Measurements from ENCODE around the gene CPT1C. TPM values are rescaled to one million over a fixed set of nuclear protein-coding genes. Genes with fewer than 3 reads are reported as not detected.
"Not testable (repeated sequence)": the region's sequence is repeated elsewhere in the genome, so short reads cannot be mapped to it uniquely, and the experiment has no call there.

CPT1C gene
- total RNA-seq, 3 donors from 2014 or later (not counting 1 experiment from before 2014, with no cell fraction given): 0.34 to 0.78 (median 0.73) TPM

DNA sequence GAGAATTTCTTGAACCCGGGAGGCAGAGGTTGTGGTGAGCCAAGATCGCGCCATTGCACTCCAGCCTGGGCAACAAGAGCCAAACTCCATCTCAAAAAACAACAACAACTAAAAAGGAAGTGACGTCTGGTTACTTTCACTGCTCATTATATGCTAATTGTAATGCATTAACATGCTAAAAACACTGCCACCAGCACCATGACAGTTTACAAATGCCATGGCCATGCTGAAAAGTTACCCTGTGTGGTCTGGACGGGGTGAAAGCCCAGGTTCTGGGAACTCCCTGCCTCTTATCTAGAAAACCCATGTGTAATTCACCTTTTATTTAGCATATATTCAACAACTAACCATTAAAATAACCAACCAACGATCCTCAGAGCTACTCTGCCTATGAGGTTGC is 28.1 kb downstream of the CPT1C start:
- no peaks in the 10 kb centered on the region for H3K27me3 ChIP-seq (ENCODE audit: control insufficient read depth, insufficient read depth, low read length)
- no peaks in the 10 kb centered on the region for H3K36me3 Mint-ChIP-seq
- H3K27ac Mint-ChIP-seq: peak overlapping the region in 1 of 2 donors; percentile 13
- H3K27me3 Mint-ChIP-seq (ENCODE audit: low read depth in 2 of 2): no peaks in the 10 kb centered on the region
- peak overlapping the region; percentile 47 for H3K4me3 Mint-ChIP-seq
- TF ChIP-seq, protein P1, sequence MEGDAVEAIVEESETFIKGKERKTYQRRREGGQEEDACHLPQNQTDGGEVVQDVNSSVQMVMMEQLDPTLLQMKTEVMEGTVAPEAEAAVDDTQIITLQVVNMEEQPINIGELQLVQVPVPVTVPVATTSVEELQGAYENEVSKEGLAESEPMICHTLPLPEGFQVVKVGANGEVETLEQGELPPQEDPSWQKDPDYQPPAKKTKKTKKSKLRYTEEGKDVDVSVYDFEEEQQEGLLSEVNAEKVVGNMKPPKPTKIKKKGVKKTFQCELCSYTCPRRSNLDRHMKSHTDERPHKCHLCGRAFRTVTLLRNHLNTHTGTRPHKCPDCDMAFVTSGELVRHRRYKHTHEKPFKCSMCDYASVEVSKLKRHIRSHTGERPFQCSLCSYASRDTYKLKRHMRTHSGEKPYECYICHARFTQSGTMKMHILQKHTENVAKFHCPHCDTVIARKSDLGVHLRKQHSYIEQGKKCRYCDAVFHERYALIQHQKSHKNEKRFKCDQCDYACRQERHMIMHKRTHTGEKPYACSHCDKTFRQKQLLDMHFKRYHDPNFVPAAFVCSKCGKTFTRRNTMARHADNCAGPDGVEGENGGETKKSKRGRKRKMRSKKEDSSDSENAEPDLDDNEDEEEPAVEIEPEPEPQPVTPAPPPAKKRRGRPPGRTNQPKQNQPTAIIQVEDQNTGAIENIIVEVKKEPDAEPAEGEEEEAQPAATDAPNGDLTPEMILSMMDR (IDR thresholded peaks at IDR 0.05): no peak
- intact Hi-C loops (cut with micrococcal nuclease): no loop called here
- H3K4me1 Mint-ChIP-seq: peaks cover 8% of the 10 kb centered on the region in 2 donors
- H3K36me3 ChIP-seq (ENCODE audit: control insufficient read depth, insufficient read depth, low read length): no peaks in the 10 kb centered on the region
- no peak overlapping the region for H3K27ac ChIP-seq (ENCODE audit: low read length)
- no peak overlapping the region for H3K4me3 ChIP-seq (ENCODE audit: low read length)
- H3K9me3 ChIP-seq (ENCODE audit: control insufficient read depth, insufficient read depth, low read length): no peaks in the 10 kb centered on the region
- H3K4me1 ChIP-seq (ENCODE audit: control insufficient read depth, insufficient read depth, low read length): peaks cover 16% of the 10 kb centered on the region
- ATAC-seq (no peak), DNase-seq (no peak)
- WGBS (ENCODE audit: insufficient coverage): 77% methylated on average over 6 of the region's 6 CpGs
- no peaks in the 10 kb centered on the region for H3K9me3 Mint-ChIP-seq

DNA sequence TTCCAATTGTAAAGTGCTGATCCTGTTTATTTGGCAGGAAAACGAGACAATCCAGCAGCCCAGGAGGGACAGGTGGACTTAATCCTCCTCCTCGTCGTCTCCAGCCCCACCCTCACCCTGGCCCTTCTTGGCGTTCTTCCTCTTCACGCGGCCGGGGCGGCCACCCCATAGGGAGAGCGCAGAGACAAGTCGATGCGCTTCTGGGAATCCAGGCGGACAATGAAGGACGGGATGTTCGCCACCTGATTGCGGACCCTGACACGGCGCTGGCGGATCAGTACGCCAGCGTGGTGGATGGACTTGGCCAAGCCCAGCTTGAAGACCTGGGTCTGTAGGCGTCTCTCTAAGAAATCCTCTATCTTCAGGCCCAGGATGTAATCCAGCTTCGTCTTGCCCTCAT is 28.5 kb downstream of the CPT1C start:
- ATAC-seq; H3K9me3 Mint-ChIP-seq; H3K9me3 ChIP-seq (ENCODE audit: control insufficient read depth, insufficient read depth, low read length); DNase-seq; intact Hi-C loops (cut with micrococcal nuclease); H3K27me3 ChIP-seq (ENCODE audit: control insufficient read depth, insufficient read depth, low read length); H3K4me3 Mint-ChIP-seq; H3K4me1 Mint-ChIP-seq; H3K27me3 Mint-ChIP-seq (ENCODE audit: low read depth in 2 of 2); H3K36me3 ChIP-seq (ENCODE audit: control insufficient read depth, insufficient read depth, low read length); H3K27ac ChIP-seq (ENCODE audit: low read length); H3K4me3 ChIP-seq (ENCODE audit: low read length); H3K36me3 Mint-ChIP-seq: not testable (repeated sequence)
- WGBS (ENCODE audit: insufficient coverage): 89% methylated on average over 22 of the region's 22 CpGs
- peak overlapping the region in 1 of 2 donors; percentile 13 for H3K27ac Mint-ChIP-seq
- peaks cover 16% of the 10 kb centered on the region for H3K4me1 ChIP-seq (ENCODE audit: control insufficient read depth, insufficient read depth, low read length)

DNA sequence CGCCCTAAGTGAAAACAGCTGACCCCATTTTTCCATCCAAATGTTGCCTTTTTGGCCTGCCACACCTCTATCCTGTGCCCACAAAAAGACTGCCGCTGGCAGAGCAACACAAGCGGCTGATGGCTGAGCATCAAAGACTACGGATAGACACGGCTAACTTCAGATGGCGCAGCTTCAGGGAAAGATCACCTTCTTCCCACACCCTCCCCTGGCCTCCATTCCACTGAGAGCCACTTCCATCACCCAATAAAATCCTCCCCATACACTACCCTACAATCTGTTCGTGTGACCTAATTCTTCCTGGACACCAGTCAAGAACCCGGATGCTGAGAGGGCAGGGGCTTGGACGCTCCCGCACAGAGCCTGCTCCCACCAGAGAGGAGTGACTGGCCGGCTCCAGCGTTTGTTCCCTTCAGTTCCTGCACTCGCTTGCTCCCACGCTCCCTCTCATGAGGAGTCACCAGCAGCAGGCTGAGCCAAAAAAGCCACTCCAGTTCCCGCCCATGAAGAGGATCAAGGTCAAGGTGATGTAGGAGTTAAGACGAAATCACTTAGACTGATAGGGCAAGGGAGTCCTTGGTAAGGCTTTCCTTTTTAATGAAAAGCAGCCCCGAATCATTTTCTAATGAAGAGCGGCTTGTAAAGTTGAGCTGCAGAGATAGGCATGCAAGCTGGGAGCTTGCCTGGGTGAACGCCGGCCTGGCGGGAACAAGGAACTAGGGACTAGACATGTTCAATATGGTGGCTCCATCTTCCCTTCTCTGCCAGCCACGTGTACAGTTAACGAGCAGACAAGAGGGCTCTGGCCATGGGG is 36.5 kb downstream of the CPT1C start:
- no peak overlapping the region for H3K4me3 ChIP-seq (ENCODE audit: low read length)
- 95% methylated on average over 22 of the region's 23 CpGs for WGBS (ENCODE audit: insufficient coverage)

DNA sequence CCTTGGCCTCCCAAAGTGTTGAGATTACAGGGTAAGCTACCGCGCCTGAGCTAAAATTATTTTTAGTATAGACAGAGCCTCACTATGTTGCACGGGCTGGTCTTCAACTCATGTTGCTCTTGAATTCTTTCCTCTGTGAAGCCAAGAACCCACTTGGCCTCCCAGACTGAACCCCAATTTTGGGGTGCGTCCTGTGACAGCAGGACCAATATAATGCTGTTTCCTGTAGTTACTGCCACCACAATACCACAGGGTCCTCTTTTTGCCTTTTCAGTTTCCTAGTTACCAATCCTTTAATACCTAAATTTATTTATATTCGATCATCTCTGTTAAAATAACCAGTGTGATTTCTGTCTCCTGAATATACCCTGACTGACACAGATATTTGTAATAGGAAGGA is 39.2 kb downstream of the CPT1C start:
- no peak for DNase-seq

More for the DNA sequence above, 36.5 kb downstream of the CPT1C start:
- Histone ChIP-seq H3K27me3 (ENCODE audit: control insufficient read depth, insufficient read depth, low read length) (no peaks in the 10 kb centered on the region), H3K4me1 (ENCODE audit: control insufficient read depth, insufficient read depth, low read length) (no peaks in the 10 kb centered on the region), H3K36me3 (ENCODE audit: control insufficient read depth, insufficient read depth, low read length) (no peaks in the 10 kb centered on the region), H3K9me3 (ENCODE audit: control insufficient read depth, insufficient read depth, low read length) (no peaks in the 10 kb centered on the region), H3K27ac (ENCODE audit: low read length) (no peak overlapping the region)
- no peak for ATAC-seq
- no peak overlapping the region for H3K4me3 Mint-ChIP-seq
- H3K27ac Mint-ChIP-seq: no peak overlapping the region
- H3K9me3 Mint-ChIP-seq: no peaks in the 10 kb centered on the region
- intact Hi-C loops (cut with micrococcal nuclease): no loop called here
- H3K27me3 Mint-ChIP-seq (ENCODE audit: low read depth in 2 of 2): no peaks in the 10 kb centered on the region
- no peaks in the 10 kb centered on the region for H3K36me3 Mint-ChIP-seq
- DNase-seq: no peak
- TF ChIP-seq, protein P1 (IDR thresholded peaks at IDR 0.05): no peak
- no peaks in the 10 kb centered on the region for H3K4me1 Mint-ChIP-seq

More for the DNA sequence above, 39.2 kb downstream of the CPT1C start:
- no peak overlapping the region for H3K27ac ChIP-seq (ENCODE audit: low read length)
- no peak overlapping the region for H3K4me3 ChIP-seq (ENCODE audit: low read length)
- Mint-ChIP-seq H3K36me3 (no peaks in the 10 kb centered on the region), H3K9me3 (no peaks in the 10 kb centered on the region), H3K27me3 (ENCODE audit: low read depth in 2 of 2) (no peaks in the 10 kb centered on the region), H3K4me3 (no peak overlapping the region), H3K4me1 (no peaks in the 10 kb centered on the region), H3K27ac (no peak overlapping the region)
- TF ChIP-seq, protein P1 (IDR thresholded peaks at IDR 0.05): no peak
- no peaks in the 10 kb centered on the region for H3K9me3 ChIP-seq (ENCODE audit: control insufficient read depth, insufficient read depth, low read length)
- intact Hi-C loops (cut with micrococcal nuclease): no loop called here
- no peaks in the 10 kb centered on the region for H3K4me1 ChIP-seq (ENCODE audit: control insufficient read depth, insufficient read depth, low read length)
- no peak for ATAC-seq
- H3K36me3 ChIP-seq (ENCODE audit: control insufficient read depth, insufficient read depth, low read length): no peaks in the 10 kb centered on the region
- no peaks in the 10 kb centered on the region for H3K27me3 ChIP-seq (ENCODE audit: control insufficient read depth, insufficient read depth, low read length)
- WGBS (ENCODE audit: insufficient coverage): 12% methylated on average over 4 of the region's 5 CpGs

All from natural killer cell (primary cell).